Gastrocnemius medialis (tissue), 4 donors: ENCODE results near the gene BEND7. TPM values are rescaled to one million over a fixed set of nuclear protein-coding genes. Genes with fewer than 3 reads are reported as not detected.
A peak's percentile ranks its signal among the peaks of the same experiment; 100 is the strongest.
"Not testable (repeated sequence)": the region's sequence is repeated elsewhere in the genome, so short reads cannot be mapped to it uniquely, and the experiment has no call there.

Experiments used
- ATAC-seq, 2 donors: fragments of 150-250 bp; one replicate each; pipeline ENCODE4 v1.9.1; 2016
- DNase-seq, 2 donors: peaks; one replicate each; pipeline ENCODE4 v3.0.0-alpha.2; 2019
- H3K27ac ChIP-seq, 4 donors: fragments of 200-600 bp; sonication (generic); 1 replicate in 1 of 4; 2 replicates in 3 of 4; pipeline ENCODE4 v1.5.1; 2016 to 2018; ENCODE audit warnings: mild to moderate bottlenecking in 2 of 4, moderate library complexity in 1 of 4
- H3K27me3 ChIP-seq, 3 donors: fragments of 200-600 bp; sonication (generic) in 2 of 3; 1 replicate in 1 of 3; 2 replicates in 2 of 3; pipeline versions ENCODE4 v1.5.1 to v1.6.0; 2016 to 2019; ENCODE audit warnings: mild to moderate bottlenecking in 1 of 3, moderate library complexity in 1 of 3
- H3K36me3 ChIP-seq, 2 donors: fragments of 200-600 bp; sonication (generic) in 1 of 2; one replicate each; pipeline ENCODE4 v1.5.1; 2017 to 2018
- H3K4me1 ChIP-seq, 2 donors: fragments of 200-600 bp; sonication (generic) in 1 of 2; one replicate each; pipeline ENCODE4 v1.5.1; 2016 to 2017; ENCODE audit warnings: mild to moderate bottlenecking in 2 of 2
- H3K4me3 ChIP-seq, 4 donors: fragments of 200-600 bp; sonication (generic) in 3 of 4; 1 replicate in 1 of 4; 2 replicates in 3 of 4; pipeline ENCODE4 v1.5.1; 2016 to 2019; ENCODE audit warnings: mild to moderate bottlenecking in 2 of 4
- H3K9me3 ChIP-seq, 3 donors: fragments of 200-600 bp; sonication (generic) in 2 of 3; 1 replicate in 1 of 3; 2 replicates in 2 of 3; pipeline ENCODE4 v1.5.1; 2016 to 2019
- POLR2A ChIP-seq, 2 donors: fragments of 450-650 bp; IDR thresholded peaks; one replicate each; pipeline ENCODE4 v1.6.1; 2017; ENCODE audit warnings: antibody characterized with exemption in 2 of 2, mild to moderate bottlenecking in 2 of 2, moderate library complexity in 2 of 2
- in situ Hi-C, 4 donors: fragments of 200-750 bp; cut with MboI; loops; one replicate each; pipeline versions ENCODE4 v1.15.0 to v1.8.0; 2017; ENCODE audit warnings: low sequenced_read_pairs in 4 of 4
- intact Hi-C: fragments of 100-400 bp; cut with DNase I; formaldehyde crosslinking; loops from one replicate; pipeline ENCODE4 v1.15.1; 2023; ENCODE audit warnings: low total_unique reads
- total RNA-seq, 4 donors: library from RNA; depleted of rRNA; stranded (reverse); fragments of >200 nt; gene quantifications; one replicate each; pipeline versions ENCODE4 v1.1.0 to v1.2.3, GENCODE V29; 2016
- TF ChIP-seq, protein P1 (sequence below), 5 experiments: fragments of 450-650 bp in 3 of 5; fragments of 200-600 bp in 2 of 5; sonication (generic) in 2 of 5; IDR thresholded peaks in 4 of 5; conservative IDR thresholded peaks in 1 of 5; 1 replicate in 4 of 5; 2 replicates in 1 of 5; pipeline ENCODE4 v1.5.1; 2016 to 2019; ENCODE audit warnings: antibody characterized with exemption in 5 of 5, mild to moderate bottlenecking in 3 of 5, moderate library complexity in 3 of 5

BEND7 gene
- total RNA-seq, 4 donors from 2014 or later: 23.6 to 35.5 (median 26.1) TPM

- no peak overlapping the region for H3K4me3 ChIP-seq
- ATAC-seq: no peak
- no peak for DNase-seq
- no peaks in the 10 kb centered on the region for H3K27me3 ChIP-seq
- TF ChIP-seq POLR2A (IDR thresholded peaks at IDR 0.05): no peak
- TF ChIP-seq, protein P1, sequence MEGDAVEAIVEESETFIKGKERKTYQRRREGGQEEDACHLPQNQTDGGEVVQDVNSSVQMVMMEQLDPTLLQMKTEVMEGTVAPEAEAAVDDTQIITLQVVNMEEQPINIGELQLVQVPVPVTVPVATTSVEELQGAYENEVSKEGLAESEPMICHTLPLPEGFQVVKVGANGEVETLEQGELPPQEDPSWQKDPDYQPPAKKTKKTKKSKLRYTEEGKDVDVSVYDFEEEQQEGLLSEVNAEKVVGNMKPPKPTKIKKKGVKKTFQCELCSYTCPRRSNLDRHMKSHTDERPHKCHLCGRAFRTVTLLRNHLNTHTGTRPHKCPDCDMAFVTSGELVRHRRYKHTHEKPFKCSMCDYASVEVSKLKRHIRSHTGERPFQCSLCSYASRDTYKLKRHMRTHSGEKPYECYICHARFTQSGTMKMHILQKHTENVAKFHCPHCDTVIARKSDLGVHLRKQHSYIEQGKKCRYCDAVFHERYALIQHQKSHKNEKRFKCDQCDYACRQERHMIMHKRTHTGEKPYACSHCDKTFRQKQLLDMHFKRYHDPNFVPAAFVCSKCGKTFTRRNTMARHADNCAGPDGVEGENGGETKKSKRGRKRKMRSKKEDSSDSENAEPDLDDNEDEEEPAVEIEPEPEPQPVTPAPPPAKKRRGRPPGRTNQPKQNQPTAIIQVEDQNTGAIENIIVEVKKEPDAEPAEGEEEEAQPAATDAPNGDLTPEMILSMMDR (IDR thresholded peaks at IDR 0.05 in 4 of 5, conservative IDR thresholded peaks at IDR 0.05 in 1 of 5): no peak
- no peaks in the 10 kb centered on the region for H3K9me3 ChIP-seq
- no peak overlapping the region for H3K27ac ChIP-seq
- no peaks in the 10 kb centered on the region for H3K4me1 ChIP-seq
- in situ Hi-C loops: no loop called here
- intact Hi-C loops: no loop called here
- H3K36me3 ChIP-seq: no peaks in the 10 kb centered on the region
Measured at GRCh38 chr10:13555884-13556510, 27.2 kb upstream of the BEND7 start.

- no peak for DNase-seq
- TF ChIP-seq POLR2A (IDR thresholded peaks at IDR 0.05): no peak
- TF ChIP-seq, protein P1 (IDR thresholded peaks at IDR 0.05 in 4 of 5, conservative IDR thresholded peaks at IDR 0.05 in 1 of 5): no peak
- H3K9me3 ChIP-seq: peaks cover 0 to 7% (median 0%) of the 10 kb centered on the region in 3 donors
- no peaks in the 10 kb centered on the region for H3K27me3 ChIP-seq
- H3K27ac ChIP-seq: no peak overlapping the region
- no peaks in the 10 kb centered on the region for H3K4me1 ChIP-seq
- H3K4me3 ChIP-seq: no peak overlapping the region
- no peak for ATAC-seq
- intact Hi-C loops: no loop called here
- no peaks in the 10 kb centered on the region for H3K36me3 ChIP-seq
- in situ Hi-C loops: no loop called here
Measured at GRCh38 chr10:13550802-13551201, 22.0 kb upstream of the BEND7 start.

- Histone ChIP-seq H3K4me1 (no peaks in the 10 kb centered on the region), H3K27me3 (peaks cover 0 to 11% (median 4%) of the 10 kb centered on the region in 3 donors), H3K9me3 (no peaks in the 10 kb centered on the region), H3K4me3 (no peak overlapping the region), H3K27ac (no peak overlapping the region), H3K36me3 (no peaks in the 10 kb centered on the region)
- DNase-seq (no peak), ATAC-seq (no peak)
- in situ Hi-C loops (loop anchor here in 1 of 4 donors (25.0 kb wide), 1 partner anchor 180 kb away; no protein-coding TSS in a partner anchor), intact Hi-C loops (no loop called here)
- TF ChIP-seq, protein P1 (IDR thresholded peaks at IDR 0.05 in 4 of 5, conservative IDR thresholded peaks at IDR 0.05 in 1 of 5): no peak
- TF ChIP-seq POLR2A (IDR thresholded peaks at IDR 0.05): no peak
Measured at GRCh38 chr10:13542533-13542932, 13.7 kb upstream of the BEND7 start.

DNA sequence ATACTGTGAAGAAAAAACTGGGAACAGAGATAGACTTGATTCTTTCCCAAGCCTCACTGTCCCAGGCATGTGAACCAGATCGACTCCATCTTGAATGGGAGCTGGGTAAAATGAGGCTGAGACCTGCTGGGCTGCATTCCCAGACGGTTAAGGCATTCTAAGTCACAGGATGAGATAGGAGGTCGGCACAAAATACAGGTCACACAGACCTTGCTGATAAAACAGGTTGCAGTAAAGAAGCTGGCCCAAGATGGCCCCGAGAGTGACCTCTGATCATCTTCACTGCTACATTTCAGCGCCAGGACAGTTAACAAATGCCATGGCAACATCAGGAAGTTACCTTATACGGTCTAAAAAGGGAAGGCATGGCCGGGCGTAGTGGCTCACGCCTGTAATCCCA lies 9.2 kb upstream of the BEND7 start:
- intact Hi-C loops, H3K9me3 ChIP-seq, ATAC-seq, H3K4me3 ChIP-seq, H3K27ac ChIP-seq, DNase-seq, H3K36me3 ChIP-seq, H3K4me1 ChIP-seq: not testable (repeated sequence)
- in situ Hi-C loops: loop anchor here in 1 of 4 donors (25.0 kb wide), 1 partner anchor 176 kb away; no protein-coding TSS in a partner anchor
- peaks cover 0 to 11% (median 4%) of the 10 kb centered on the region in 3 donors for H3K27me3 ChIP-seq

DNA sequence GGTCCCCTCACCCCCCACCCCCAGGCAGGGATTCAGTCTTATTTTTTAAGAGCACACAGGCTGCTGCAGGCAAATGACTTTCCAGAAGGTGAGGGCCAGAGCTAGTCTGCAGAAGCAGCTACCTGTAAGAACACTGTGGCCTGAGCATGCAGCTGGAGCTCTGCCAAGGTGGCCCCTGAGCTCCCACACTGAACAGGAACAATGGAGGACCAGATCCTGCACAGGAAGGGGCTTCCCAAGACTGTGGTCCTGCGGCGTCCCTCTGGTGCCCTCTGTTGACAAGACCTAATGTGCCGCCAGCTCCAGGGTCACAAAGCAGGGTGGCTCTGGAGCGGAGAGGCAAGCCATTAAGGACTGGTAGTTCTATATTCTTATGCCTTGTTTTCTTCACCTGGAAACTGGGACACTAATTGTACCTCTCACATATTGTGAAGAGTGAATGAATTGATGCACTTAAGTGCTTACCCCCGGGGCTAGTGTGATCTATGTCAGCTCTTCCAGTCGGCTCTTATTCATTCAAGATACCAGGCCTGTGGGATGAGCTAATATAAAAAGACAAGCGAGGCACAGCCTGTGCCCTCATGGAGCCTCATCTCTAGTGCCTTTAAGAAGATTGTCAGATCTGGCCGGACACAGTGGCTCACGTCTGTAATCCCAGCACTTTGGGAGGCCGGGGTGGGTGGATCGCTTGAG lies 8.0 kb upstream of the BEND7 start:
- no peak overlapping the region for H3K27ac ChIP-seq
- intact Hi-C loops (no loop called here), in situ Hi-C loops (loop anchor here in 1 of 4 donors (25.0 kb wide), 1 partner anchor 175 kb away; no protein-coding TSS in a partner anchor)
- no peak overlapping the region for H3K4me3 ChIP-seq
- ATAC-seq (no peak), DNase-seq (no peak)
- no peaks in the 10 kb centered on the region for H3K9me3 ChIP-seq
- TF ChIP-seq POLR2A (IDR thresholded peaks at IDR 0.05): no peak
- TF ChIP-seq, protein P1 (IDR thresholded peaks at IDR 0.05 in 4 of 5, conservative IDR thresholded peaks at IDR 0.05 in 1 of 5): peak in 2 of 5 experiments; percentile 39 to 49
- no peaks in the 10 kb centered on the region for H3K4me1 ChIP-seq
- H3K27me3 ChIP-seq: peaks cover 0 to 5% (median 0%) of the 10 kb centered on the region in 3 donors
- no peaks in the 10 kb centered on the region for H3K36me3 ChIP-seq
